OCI-LY1 (cell line): ENCODE results near the gene PLEKHF1.
"Not testable (repeated sequence)": the region's sequence is repeated elsewhere in the genome, so short reads cannot be mapped to it uniquely, and the experiment has no call there.

Experiments used
- H2AFZ ChIP-seq: fragments of 200-600 bp; sonication (generic), shearing (Covaris generic); 2 replicates; pipeline ENCODE4 v1.6.0; 2014; ENCODE audit warnings: antibody characterized with exemption, mild to moderate bottlenecking, low read length
- H3F3A ChIP-seq: fragments of 200-600 bp; sonication (generic), shearing (Covaris generic); 2 replicates; pipeline ENCODE4 v1.6.0; 2014; ENCODE audit warnings: mild to moderate bottlenecking, antibody characterized with exemption, low read length, moderate library complexity; ENCODE audit not compliant: insufficient read depth
- H3K27ac ChIP-seq: fragments of 200-600 bp; sonication (generic); 2 replicates; pipeline ENCODE4 v1.5.1; 2014; ENCODE audit warnings: low read length, mixed run types, mild to moderate bottlenecking, low read depth; ENCODE audit not compliant: poor library complexity, severe bottlenecking
- H3K27me3 ChIP-seq: fragments of 200-600 bp; sonication (generic); 2 replicates; pipeline ENCODE4 v1.6.0; 2014; ENCODE audit warnings: antibody characterized with exemption, mild to moderate bottlenecking, low read length, moderate library complexity; ENCODE audit not compliant: insufficient read depth
- H3K36me3 ChIP-seq: fragments of 200-600 bp; sonication (generic); 2 replicates; pipeline ENCODE4 v1.6.1; 2014; ENCODE audit warnings: mild to moderate bottlenecking, antibody characterized with exemption, low read length, moderate library complexity, mixed read lengths; ENCODE audit not compliant: insufficient read depth
- H3K4me1 ChIP-seq: fragments of 200-600 bp; sonication (generic); 2 replicates; pipeline ENCODE4 v1.5.1; 2014; ENCODE audit warnings: mild to moderate bottlenecking, low read length, moderate library complexity; ENCODE audit not compliant: insufficient read depth, severe bottlenecking
- H3K4me2 ChIP-seq: fragments of 200-600 bp; sonication (generic), shearing (Covaris generic); 2 replicates; pipeline ENCODE4 v1.6.1; 2014; ENCODE audit warnings: low read length
- H3K4me3 ChIP-seq: fragments of 200-600 bp; sonication (generic); 2 replicates; pipeline ENCODE4 v1.5.1; 2014; ENCODE audit warnings: low read length, low read depth, mild to moderate bottlenecking, mixed read lengths; ENCODE audit not compliant: poor library complexity, severe bottlenecking
- H3K79me2 ChIP-seq: fragments of 200-600 bp; shearing (Covaris generic); 2 replicates; pipeline ENCODE4 v1.6.1; 2016; ENCODE audit warnings: mixed run types, low read length, mixed read lengths; ENCODE audit not compliant: insufficient read depth
- H3K9ac ChIP-seq: fragments of 200-600 bp; sonication (generic), shearing (Covaris generic); 2 replicates; pipeline ENCODE4 v1.6.1; 2014; ENCODE audit warnings: mild to moderate bottlenecking, low read length, mixed read lengths
- H3K9me2 ChIP-seq: fragments of 200-600 bp; sonication (generic), shearing (Covaris generic); 2 replicates; pipeline ENCODE4 v1.6.1; 2014; ENCODE audit warnings: low read depth, mild to moderate bottlenecking, low read length, mixed read lengths
- H3K9me3 ChIP-seq: fragments of 200-600 bp; shearing (Covaris generic); 2 replicates; pipeline ENCODE4 v1.6.1; 2014; ENCODE audit warnings: low read length, mixed read lengths
- H4K20me1 ChIP-seq: fragments of 200-600 bp; sonication (generic), shearing (Covaris generic); 2 replicates; pipeline ENCODE4 v1.6.0; 2016; ENCODE audit warnings: mild to moderate bottlenecking, low read length; ENCODE audit not compliant: insufficient read depth
- CTCF ChIP-seq: fragments of 200-600 bp; sonication (generic), shearing (Covaris generic); IDR thresholded peaks from 2 replicates; pipeline ENCODE4 v1.5.1; 2017; ENCODE audit warnings: mild to moderate bottlenecking, antibody characterized with exemption, low read length, moderate library complexity, mixed read lengths
- EZH2 ChIP-seq: fragments of 200-600 bp; sonication (generic), shearing (Covaris generic); IDR thresholded peaks from 2 replicates; pipeline ENCODE4 v1.8.0; 2017; ENCODE audit warnings: borderline replicate concordance, mixed run types, mild to moderate bottlenecking, antibody characterized with exemption, low read length, moderate library complexity, mixed read lengths

Gene PLEKHF1

DNA sequence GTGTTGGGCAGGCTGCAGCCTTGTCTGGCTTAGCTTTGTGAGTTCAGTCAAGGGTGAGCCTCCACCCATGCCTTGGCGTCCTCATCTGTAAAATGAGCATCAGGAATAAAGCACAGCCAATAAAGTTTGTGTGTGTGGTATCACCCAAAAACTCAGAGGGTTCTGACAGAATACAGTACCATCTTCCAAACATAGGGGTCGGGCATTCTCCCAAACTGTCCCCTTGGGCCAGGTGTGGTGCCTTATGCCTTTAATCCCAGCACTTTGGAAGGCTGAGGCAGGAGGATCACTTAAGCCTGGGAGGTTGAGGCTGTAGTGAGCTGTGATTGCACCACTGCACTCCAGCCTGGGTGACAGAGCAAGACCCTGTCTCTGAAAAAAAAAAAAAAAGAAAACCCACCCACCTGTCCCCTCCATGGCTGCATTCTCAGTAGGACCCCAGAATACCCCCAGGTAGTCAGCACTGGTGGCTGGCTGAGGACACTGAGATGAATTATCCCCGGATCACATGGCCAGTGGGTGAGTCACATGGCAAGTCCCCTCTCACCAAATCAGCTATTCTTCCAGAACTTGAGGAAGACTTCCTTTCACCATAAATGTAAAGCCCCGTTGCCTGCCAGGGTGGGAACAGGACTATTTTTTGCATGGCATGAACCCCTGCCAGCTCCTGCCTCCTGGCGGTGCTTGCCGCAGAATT is 40.6 kb upstream of the PLEKHF1 start:
- Histone ChIP-seq H3K79me2 (no peaks in the 10 kb centered on the region), H3K4me3 (no peak overlapping the region), H3F3A (no peaks in the 10 kb centered on the region), H4K20me1 (no peaks in the 10 kb centered on the region), H3K9ac (no peak overlapping the region), H3K9me3 (no peaks in the 10 kb centered on the region), H3K27ac (no peak overlapping the region), H3K4me2 (no peak overlapping the region), H3K4me1 (no peaks in the 10 kb centered on the region), H3K27me3 (no peaks in the 10 kb centered on the region; the same call in 1 of the 2 replicates), H3K9me2 (no peaks in the 10 kb centered on the region), H3K36me3 (no peaks in the 10 kb centered on the region), H2AFZ (no peak overlapping the region)
- TF ChIP-seq CTCF (no peak), EZH2 (no peak)

- H4K20me1 ChIP-seq = no peaks in the 10 kb centered on the region
- no peaks in the 10 kb centered on the region for H3F3A ChIP-seq
- H3K4me1 ChIP-seq = no peaks in the 10 kb centered on the region
- no peak overlapping the region for H3K4me2 ChIP-seq
- no peaks in the 10 kb centered on the region for H3K79me2 ChIP-seq
- no peaks in the 10 kb centered on the region for H3K36me3 ChIP-seq
- no peak overlapping the region for H3K9ac ChIP-seq
- H3K4me3 ChIP-seq = no peak overlapping the region
- H3K9me2 ChIP-seq = no peaks in the 10 kb centered on the region
- no peaks in the 10 kb centered on the region; the same call in 1 of the 2 replicates for H3K27me3 ChIP-seq
- no peaks in the 10 kb centered on the region for H3K9me3 ChIP-seq
- TF ChIP-seq CTCF (no peak), EZH2 (no peak)
- H3K27ac ChIP-seq = no peak overlapping the region
- H2AFZ ChIP-seq = no peak overlapping the region
Observed at GRCh38 chr19:29625186-29625651, 40.0 kb upstream of the PLEKHF1 start.

DNA sequence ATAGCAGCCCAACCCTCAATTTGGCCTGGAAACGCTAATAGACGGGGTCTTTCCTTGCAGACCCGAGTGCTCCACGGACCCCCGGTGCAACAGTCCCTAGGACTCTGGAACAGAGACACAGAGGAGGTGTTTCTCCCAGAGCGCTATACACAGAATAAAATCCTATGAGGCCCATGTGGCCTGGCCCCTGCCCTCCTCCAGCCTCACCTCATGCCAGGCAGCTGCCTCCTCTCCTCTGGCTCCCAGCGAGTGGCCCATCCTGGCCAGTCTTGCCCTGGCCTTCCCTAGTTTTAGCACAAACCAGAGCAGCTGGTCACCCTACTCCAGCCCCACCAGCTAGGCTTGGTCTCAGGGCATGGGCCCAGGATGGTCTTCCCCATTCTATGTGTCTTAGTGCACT is 38.9 kb upstream of the PLEKHF1 start:
- Histone ChIP-seq H3F3A (no peaks in the 10 kb centered on the region), H3K9ac (no peak overlapping the region), H3K4me2 (no peak overlapping the region), H4K20me1 (no peaks in the 10 kb centered on the region), H3K27me3 (no peaks in the 10 kb centered on the region; the same call in 1 of the 2 replicates), H3K9me3 (no peaks in the 10 kb centered on the region), H3K4me3 (no peak overlapping the region), H3K9me2 (no peaks in the 10 kb centered on the region), H3K4me1 (no peaks in the 10 kb centered on the region), H3K36me3 (no peaks in the 10 kb centered on the region), H2AFZ (no peak overlapping the region), H3K79me2 (no peaks in the 10 kb centered on the region), H3K27ac (no peak overlapping the region)
- TF ChIP-seq CTCF = no peak
- no peak for TF ChIP-seq EZH2

DNA sequence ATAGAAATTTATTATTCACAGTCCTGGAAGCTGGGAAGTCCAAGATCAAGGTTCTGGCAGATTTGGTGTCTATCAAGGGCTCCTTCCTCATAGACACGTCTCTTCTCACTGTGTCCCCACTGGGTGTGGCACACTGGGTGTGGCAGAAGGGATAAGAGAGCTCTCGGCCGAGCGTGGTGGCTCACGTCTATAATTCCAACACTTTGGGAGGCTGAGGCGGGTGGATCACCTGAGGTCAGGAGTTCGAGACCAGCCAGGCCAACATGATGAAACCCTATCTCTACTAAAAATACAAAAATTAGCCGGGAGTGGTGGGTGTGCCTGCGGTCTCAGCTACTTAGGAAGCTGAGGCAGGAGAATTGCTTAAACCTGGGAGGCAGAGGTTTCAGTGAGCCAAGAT is 38.4 kb upstream of the PLEKHF1 start:
- not testable (repeated sequence) for H3K27me3 ChIP-seq, H3K9ac ChIP-seq, H3K4me2 ChIP-seq, H3K4me3 ChIP-seq, H2AFZ ChIP-seq, H3F3A ChIP-seq, H3K79me2 ChIP-seq, H3K9me2 ChIP-seq, H4K20me1 ChIP-seq, H3K27ac ChIP-seq, H3K9me3 ChIP-seq, H3K4me1 ChIP-seq, H3K36me3 ChIP-seq
